Neuronal stem cell (in vitro differentiated cells): ENCODE data around the gene LIMA1.

Experiments used
- DNase-seq: peaks from one replicate; pipeline ENCODE4 v3.0.0-alpha.2; 2013; ENCODE audit warnings: low spot score
- H2AFZ ChIP-seq: one replicate; pipeline ENCODE4 v1.6.1; 2013; ENCODE audit warnings: mild to moderate bottlenecking, low read length, inconsistent platforms
- H2AK5ac ChIP-seq: 2 replicates; pipeline ENCODE4 v1.6.1; 2013; ENCODE audit warnings: low read depth, mild to moderate bottlenecking, inconsistent platforms, low read length, moderate library complexity, mixed read lengths
- H2BK120ac ChIP-seq: 2 replicates; pipeline ENCODE4 v1.6.1; 2013; ENCODE audit warnings: low read depth, mild to moderate bottlenecking, inconsistent platforms, low read length, moderate library complexity, mixed read lengths
- H2BK12ac ChIP-seq: one replicate; pipeline ENCODE4 v1.6.1; 2013; ENCODE audit warnings: low read length, inconsistent platforms
- H2BK15ac ChIP-seq: 2 replicates; pipeline ENCODE4 v1.6.1; 2013; ENCODE audit warnings: mild to moderate bottlenecking, low read length, inconsistent platforms, mixed read lengths
- H2BK5ac ChIP-seq: one replicate; pipeline ENCODE4 v1.6.1; 2013; ENCODE audit warnings: inconsistent platforms, mild to moderate bottlenecking, low read length, moderate library complexity
- H3K14ac ChIP-seq: one replicate; pipeline ENCODE4 v1.6.1; 2013; ENCODE audit warnings: low read length, inconsistent platforms
- H3K18ac ChIP-seq: 2 replicates; pipeline ENCODE4 v1.6.1; 2013; ENCODE audit warnings: low read length, inconsistent platforms
- H3K23ac ChIP-seq: 2 replicates; pipeline ENCODE4 v1.6.1; 2013; ENCODE audit warnings: low read depth, mild to moderate bottlenecking, mixed read lengths, low read length, inconsistent platforms; ENCODE audit not compliant: poor library complexity
- H3K27ac ChIP-seq: replicated peaks from 3 replicates; pipeline ENCODE4 v1.5.1; 2013; ENCODE audit warnings: low read length, inconsistent platforms
- H3K27me3 ChIP-seq, 3 experiments: 2 replicates each; pipeline ENCODE4 v1.6.1; 2013; ENCODE audit warnings: low read length in 3 of 3, mild to moderate bottlenecking in 2 of 3, inconsistent platforms in 1 of 3, low read depth in 1 of 3, mixed read lengths in 1 of 3, moderate library complexity in 1 of 3; ENCODE audit not compliant: control insufficient read depth in 3 of 3, insufficient read depth in 3 of 3
- H3K36me3 ChIP-seq, 2 donors: replicated peaks in 1 of 2; 2 replicates each; pipeline ENCODE4 v1.6.1; 2013; ENCODE audit warnings: low read length in 2 of 2; ENCODE audit not compliant: control insufficient read depth in 2 of 2, insufficient read depth in 2 of 2
- H3K4ac ChIP-seq: 2 replicates; pipeline ENCODE4 v1.6.1; 2013; ENCODE audit warnings: inconsistent platforms, mild to moderate bottlenecking, low read length, moderate library complexity
- H3K4me1 ChIP-seq, 2 donors: 1 replicate in 1 of 2; 2 replicates in 1 of 2; pipeline ENCODE4 v1.6.1; 2013; ENCODE audit warnings: low read length in 2 of 2, low read depth in 1 of 2; ENCODE audit not compliant: control insufficient read depth in 2 of 2, insufficient read depth in 1 of 2
- H3K4me2 ChIP-seq: one replicate; pipeline ENCODE4 v1.6.1; 2013; ENCODE audit warnings: mild to moderate bottlenecking, low read length, inconsistent platforms; ENCODE audit not compliant: insufficient read depth, poor library complexity, severe bottlenecking
- H3K4me3 ChIP-seq, 2 donors: 2 replicates each; pipeline ENCODE4 v1.5.1; 2013; ENCODE audit warnings: low read length in 2 of 2, mild to moderate bottlenecking in 2 of 2, inconsistent platforms in 1 of 2, moderate library complexity in 1 of 2
- H3K79me1 ChIP-seq: one replicate; pipeline ENCODE4 v1.6.1; 2013; ENCODE audit warnings: low read depth, mild to moderate bottlenecking, inconsistent platforms, low read length, moderate library complexity
- H3K9ac ChIP-seq: one replicate; pipeline ENCODE4 v1.6.1; 2013; ENCODE audit warnings: mild to moderate bottlenecking, low read depth, low read length, inconsistent platforms; ENCODE audit not compliant: poor library complexity
- H3K9me3 ChIP-seq, 2 donors: replicated peaks in 1 of 2; 2 replicates each; pipeline versions ENCODE3 to v1.6.1; 2013; ENCODE audit warnings: low read length in 2 of 2, mild to moderate bottlenecking in 2 of 2, inconsistent platforms in 1 of 2, low read depth in 1 of 2, mixed read lengths in 1 of 2, moderate library complexity in 1 of 2; ENCODE audit not compliant: control insufficient read depth in 2 of 2, insufficient read depth in 1 of 2
- H4K8ac ChIP-seq: one replicate; pipeline ENCODE4 v1.6.1; 2013; ENCODE audit warnings: low read depth, mild to moderate bottlenecking, inconsistent platforms, low read length, moderate library complexity
- H4K91ac ChIP-seq: one replicate; pipeline ENCODE4 v1.6.1; 2013; ENCODE audit warnings: low read length, low read depth, mild to moderate bottlenecking, inconsistent platforms; ENCODE audit not compliant: poor library complexity
- WGBS, 2 donors: extraction: QIAGEN DNeasy Blood & Tissue Kit; methylation state at CpG; one replicate each; pipeline ENCODE4 v1.1.7; 2013; ENCODE audit warnings: missing lambda C conversion rate in 2 of 2, mixed read lengths in 1 of 2; ENCODE audit not compliant: insufficient read length in 2 of 2, insufficient replicate concordance in 1 of 2; ENCODE audit errors: extremely low coverage in 2 of 2; 5-methylcytosine and 5-hydroxymethylcytosine counted together

Gene LIMA1

DNA sequence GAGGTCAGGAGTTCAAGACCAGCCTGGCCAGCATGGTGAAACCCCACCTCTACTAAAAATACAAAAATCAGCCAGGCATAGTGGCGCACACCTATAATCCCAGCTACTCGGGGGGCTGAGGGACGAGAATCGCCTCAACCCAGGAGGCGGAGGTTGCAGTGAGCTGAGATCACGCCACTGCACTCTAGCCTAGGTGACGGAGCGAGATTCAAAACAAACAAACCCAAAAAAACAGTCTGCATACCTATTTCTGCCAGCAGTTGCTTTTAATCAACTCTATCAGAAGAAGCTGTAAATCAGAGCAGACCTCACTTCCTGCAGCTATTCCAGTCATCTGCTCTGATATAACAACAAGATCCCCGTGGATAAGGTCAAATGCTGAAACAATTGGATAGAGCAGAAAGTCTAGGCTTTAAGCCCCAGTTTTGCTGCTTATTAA, 50.5 kb downstream of the LIMA1 start:
- Histone ChIP-seq H2BK12ac (no peak overlapping the region), H2BK120ac (no peak overlapping the region), H3K23ac (no peak overlapping the region), H4K91ac (no peak overlapping the region), H3K18ac (no peak overlapping the region), H3K14ac (no peak overlapping the region), H3K27me3 (no peaks in the 10 kb centered on the region), H2AFZ (no peak overlapping the region), H3K4me1 (no peaks in the 10 kb centered on the region), H3K4me3 (no peak overlapping the region), H3K36me3 (no peaks in the 10 kb centered on the region), H3K9me3 (no peaks in the 10 kb centered on the region), H3K27ac (no peak overlapping the region), H2BK15ac (no peak overlapping the region), H2AK5ac (no peak overlapping the region), H3K4ac (no peak overlapping the region), H3K4me2 (no peak overlapping the region), H3K79me1 (no peaks in the 10 kb centered on the region), H2BK5ac (no peak overlapping the region), H3K9ac (no peak overlapping the region), H4K8ac (no peak overlapping the region)
- WGBS, 2 donors, result no CpG with 5 or more reads among the region's 9 CpGs
- no peak for DNase-seq

DNA sequence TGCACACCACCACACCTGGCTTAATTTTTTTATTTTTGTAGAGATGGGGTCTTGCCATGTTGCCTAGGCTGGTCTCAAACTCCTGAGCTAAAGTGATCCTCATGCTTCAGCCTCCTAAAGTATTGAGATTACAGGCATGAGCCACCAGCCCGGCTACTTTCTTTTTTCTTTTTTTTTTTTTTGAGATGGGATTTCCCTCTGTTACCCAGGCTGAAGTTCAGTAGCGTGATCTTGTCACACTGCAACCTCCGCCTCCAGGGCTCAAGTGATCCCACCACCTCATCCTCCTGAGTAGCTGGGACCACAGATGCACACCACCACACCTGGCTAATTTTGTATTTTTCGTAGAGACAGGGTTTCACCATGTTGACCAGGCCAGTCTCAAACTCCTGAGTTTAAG, 51.1 kb downstream of the LIMA1 start:
- Histone ChIP-seq H3K14ac (no peak overlapping the region), H3K4me2 (no peak overlapping the region), H2BK120ac (no peak overlapping the region), H2BK12ac (no peak overlapping the region), H2AFZ (no peak overlapping the region), H3K27me3 (no peaks in the 10 kb centered on the region), H3K4me1 (no peaks in the 10 kb centered on the region), H2BK15ac (no peak overlapping the region), H4K91ac (no peak overlapping the region), H3K27ac (no peak overlapping the region), H3K9ac (no peak overlapping the region), H3K36me3 (no peaks in the 10 kb centered on the region), H3K9me3 (no peaks in the 10 kb centered on the region), H3K79me1 (no peaks in the 10 kb centered on the region), H3K23ac (no peak overlapping the region), H3K4me3 (no peak overlapping the region), H3K4ac (no peak overlapping the region), H2AK5ac (no peak overlapping the region), H2BK5ac (no peak overlapping the region), H4K8ac (no peak overlapping the region), H3K18ac (no peak overlapping the region)
- no peak for DNase-seq
- no CpG with 5 or more reads among the region's 4 CpGs for WGBS, 2 donors

- H3K4me2 ChIP-seq, result no peak overlapping the region
- H3K14ac ChIP-seq, result no peak overlapping the region
- H3K27ac ChIP-seq, result no peak overlapping the region
- no peak overlapping the region for H2AK5ac ChIP-seq
- no peak overlapping the region for H2BK5ac ChIP-seq
- no peak overlapping the region for H2BK120ac ChIP-seq
- H2BK12ac ChIP-seq, result no peak overlapping the region
- H3K4me1 ChIP-seq, result no peaks in the 10 kb centered on the region
- H3K23ac ChIP-seq, result no peak overlapping the region
- H3K9ac ChIP-seq, result no peak overlapping the region
- no peak overlapping the region for H4K91ac ChIP-seq
- H2BK15ac ChIP-seq, result no peak overlapping the region
- no peaks in the 10 kb centered on the region for H3K9me3 ChIP-seq
- no peak overlapping the region for H3K18ac ChIP-seq
- H3K4ac ChIP-seq, result no peak overlapping the region
- no peak for DNase-seq
- no peaks in the 10 kb centered on the region for H3K27me3 ChIP-seq
- no peak overlapping the region for H2AFZ ChIP-seq
- H3K79me1 ChIP-seq, result no peaks in the 10 kb centered on the region
- no peak overlapping the region for H3K4me3 ChIP-seq
- H4K8ac ChIP-seq, result no peak overlapping the region
- H3K36me3 ChIP-seq, result no peaks in the 10 kb centered on the region
Observed at GRCh38 chr12:50231346-50231745, 52.0 kb downstream of the LIMA1 start.

DNA sequence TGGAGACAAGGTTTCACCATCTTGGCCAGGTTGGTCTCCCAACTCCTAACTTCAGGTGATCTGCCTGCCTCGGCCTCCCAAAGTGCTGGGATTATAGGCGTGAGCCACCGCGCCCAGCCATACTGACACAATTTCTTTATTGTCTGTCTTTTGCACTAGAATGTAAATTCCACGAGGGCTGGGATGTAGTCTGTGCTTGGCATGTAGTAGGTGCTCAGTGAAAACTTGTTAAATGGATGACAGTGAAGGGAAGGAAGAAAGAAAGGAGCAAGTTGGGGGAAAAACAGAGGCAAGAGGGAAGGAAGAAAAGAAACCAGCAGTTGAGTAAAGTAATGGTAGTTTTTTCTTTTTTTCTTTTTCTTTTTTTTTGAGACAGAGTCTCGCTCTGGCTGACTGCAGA, 53.1 kb downstream of the LIMA1 start:
- Histone ChIP-seq H2BK15ac (no peak overlapping the region), H3K4me2 (no peak overlapping the region), H3K4me3 (no peak overlapping the region), H3K23ac (no peak overlapping the region), H2BK12ac (no peak overlapping the region), H3K36me3 (no peaks in the 10 kb centered on the region), H3K18ac (no peak overlapping the region), H3K14ac (no peak overlapping the region), H3K9me3 (no peaks in the 10 kb centered on the region), H4K91ac (no peak overlapping the region), H3K4ac (no peak overlapping the region), H3K4me1 (no peaks in the 10 kb centered on the region), H3K79me1 (no peaks in the 10 kb centered on the region), H3K27me3 (no peaks in the 10 kb centered on the region), H2BK120ac (no peak overlapping the region), H2AK5ac (no peak overlapping the region), H2BK5ac (no peak overlapping the region), H3K27ac (no peak overlapping the region), H3K9ac (no peak overlapping the region), H2AFZ (no peak overlapping the region), H4K8ac (no peak overlapping the region)
- no peak for DNase-seq
- no CpG with 5 or more reads among the region's 6 CpGs for WGBS, 2 donors
